Eye (tissue), 1 donor: Measurements from ENCODE around the gene UBR7.
"Not testable (repeated sequence)": the region's sequence is repeated elsewhere in the genome, so short reads cannot be mapped to it uniquely, and the experiment has no call there.

Experiments used
- DNase-seq: peaks from one replicate; pipeline ENCODE4 v3.0.0-alpha.2; 2015

The UBR7 gene, protein sequence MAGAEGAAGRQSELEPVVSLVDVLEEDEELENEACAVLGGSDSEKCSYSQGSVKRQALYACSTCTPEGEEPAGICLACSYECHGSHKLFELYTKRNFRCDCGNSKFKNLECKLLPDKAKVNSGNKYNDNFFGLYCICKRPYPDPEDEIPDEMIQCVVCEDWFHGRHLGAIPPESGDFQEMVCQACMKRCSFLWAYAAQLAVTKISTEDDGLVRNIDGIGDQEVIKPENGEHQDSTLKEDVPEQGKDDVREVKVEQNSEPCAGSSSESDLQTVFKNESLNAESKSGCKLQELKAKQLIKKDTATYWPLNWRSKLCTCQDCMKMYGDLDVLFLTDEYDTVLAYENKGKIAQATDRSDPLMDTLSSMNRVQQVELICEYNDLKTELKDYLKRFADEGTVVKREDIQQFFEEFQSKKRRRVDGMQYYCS

DNA sequence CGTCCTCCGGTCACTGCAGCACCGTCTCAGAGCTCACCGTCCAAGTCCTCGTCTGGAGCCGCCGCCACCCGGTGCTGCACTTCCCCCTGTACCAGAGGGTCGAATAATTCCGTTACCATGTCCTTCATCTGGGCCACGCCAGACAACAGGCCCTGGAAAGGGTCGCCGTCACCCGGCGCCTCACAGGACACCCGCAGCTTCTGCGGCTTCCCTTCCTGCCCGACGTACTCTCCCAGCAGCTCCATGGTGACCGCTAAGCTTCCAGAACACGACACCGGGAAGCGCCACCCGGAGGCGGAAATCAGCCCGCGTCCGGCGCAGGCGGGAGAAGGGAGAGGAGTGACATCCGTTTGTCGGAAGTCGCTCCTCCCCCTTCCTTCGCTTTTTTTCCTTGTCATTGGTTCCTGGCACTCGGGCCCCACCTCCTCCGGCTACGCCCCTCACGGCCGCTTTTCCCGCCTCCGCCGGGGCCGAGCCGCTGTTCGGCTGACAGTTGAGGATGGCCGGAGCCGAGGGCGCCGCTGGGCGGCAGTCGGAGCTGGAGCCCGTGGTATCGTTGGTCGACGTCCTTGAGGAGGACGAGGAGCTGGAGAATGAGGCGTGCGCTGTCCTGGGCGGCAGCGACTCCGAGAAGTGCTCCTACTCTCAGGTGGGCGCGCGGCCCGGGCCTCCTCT, at the start of gene UBR7, which contains the start of gene GON7:
Gene UBR7 (plus strand): TSS at position 464 of the 675 bp plus-strand sequence. CDS start 36 bp downstream, at position 500.
Gene GON7 (minus strand): TSS at position 273 of the 675 bp plus-strand sequence. CDS start 28 bp downstream, at position 245.
- peak; percentile 99 for DNase-seq

DNA sequence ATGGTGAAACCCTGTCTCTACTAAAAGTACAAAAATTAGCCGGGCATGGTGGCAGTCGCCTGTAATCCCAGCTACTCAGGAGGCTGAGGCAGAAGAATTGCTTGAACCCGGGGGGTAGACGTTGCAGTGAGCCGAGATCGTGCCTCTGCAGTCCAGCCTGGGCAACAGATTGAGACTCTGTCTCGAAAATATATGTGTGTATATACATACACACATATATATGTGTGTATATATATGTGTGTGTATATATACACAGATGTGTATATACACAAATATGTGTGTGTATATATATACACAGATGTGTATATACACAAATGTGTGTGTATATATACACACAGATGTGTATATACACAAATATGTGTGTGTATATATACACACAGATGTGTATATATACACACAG, 48.7 kb upstream of the UBR7 start:
- peak; percentile 10 for DNase-seq

DNA sequence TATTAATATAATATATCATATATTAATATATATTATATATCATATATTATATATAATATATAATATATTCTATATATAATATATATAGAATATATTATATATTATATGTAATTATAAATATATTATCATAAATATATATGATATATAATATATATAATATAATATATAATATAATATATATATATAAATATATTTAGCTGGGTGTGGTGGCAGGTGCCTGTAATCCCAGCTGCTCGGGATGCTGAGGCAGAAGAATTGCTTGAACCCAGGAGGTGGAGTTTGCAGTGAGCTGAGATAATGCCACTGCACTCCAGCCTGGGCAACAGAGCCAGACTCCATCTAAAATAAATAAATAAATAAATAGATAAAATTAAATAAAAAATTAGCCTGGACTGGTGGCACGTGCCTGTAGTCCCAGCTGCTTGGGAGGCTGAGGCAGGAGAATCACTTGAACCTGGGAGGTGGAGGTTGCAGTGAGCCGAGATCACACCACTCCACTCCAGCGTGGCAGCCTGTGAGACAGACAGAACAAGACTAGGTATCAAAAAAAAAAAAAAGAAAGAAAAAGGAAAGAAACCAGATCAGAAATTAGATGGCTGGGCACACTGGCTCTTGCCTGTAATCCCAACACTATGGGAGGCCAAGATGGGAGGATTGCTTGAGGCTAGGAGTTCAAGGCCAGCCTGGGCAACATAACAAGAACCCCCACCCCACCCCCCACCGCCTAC, 47.3 kb upstream of the UBR7 start:
- not testable (repeated sequence) for DNase-seq

DNA sequence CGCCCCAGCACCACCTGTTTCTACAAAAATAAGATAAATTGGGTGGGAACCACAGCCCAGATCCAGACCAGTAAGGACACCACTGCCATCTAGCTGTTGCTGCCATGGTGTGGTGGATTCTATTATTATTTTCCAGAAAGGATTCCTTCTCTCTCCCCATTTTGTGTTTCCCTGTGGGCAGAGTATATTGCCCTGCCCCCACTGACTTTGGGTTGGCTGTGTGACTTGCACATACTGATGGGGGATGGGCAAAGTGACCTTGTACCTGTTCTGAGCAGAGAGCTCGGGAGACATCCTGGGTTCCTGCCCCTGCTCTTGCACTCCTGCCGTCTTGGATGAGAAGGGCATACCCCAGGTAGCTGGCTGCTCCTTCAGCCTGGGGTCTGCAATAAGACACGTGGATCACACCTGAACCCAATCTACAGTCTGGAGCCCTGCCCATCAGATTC, 46.7 kb upstream of the UBR7 start:
- DNase-seq, result no peak

DNA sequence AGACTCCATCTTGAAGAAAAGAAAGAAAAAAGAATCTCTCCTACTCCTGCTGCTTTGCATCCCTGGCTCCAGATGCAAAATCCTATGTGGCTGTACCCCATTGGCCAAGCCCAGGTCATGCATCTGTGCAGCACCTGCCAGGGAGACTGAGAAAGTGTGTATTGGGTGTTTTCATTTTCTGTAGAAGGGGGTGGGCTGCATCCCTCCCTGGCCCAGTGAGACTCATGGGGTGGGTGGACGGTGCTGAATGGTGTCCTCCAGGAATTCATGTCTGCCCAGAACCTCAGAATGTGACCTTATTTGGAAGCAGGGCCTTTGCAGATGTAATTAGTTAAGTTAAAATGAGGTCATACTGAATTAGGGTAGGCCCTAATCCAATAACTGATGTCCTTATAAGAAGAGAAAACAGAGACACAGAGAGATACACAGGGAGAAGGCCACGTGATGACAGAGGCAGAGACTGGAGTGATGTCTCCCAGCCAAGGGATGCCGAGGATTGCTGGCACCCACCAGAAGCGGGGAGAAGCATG, 45.6 kb upstream of the UBR7 start:
- DNase-seq, result no peak

DNA sequence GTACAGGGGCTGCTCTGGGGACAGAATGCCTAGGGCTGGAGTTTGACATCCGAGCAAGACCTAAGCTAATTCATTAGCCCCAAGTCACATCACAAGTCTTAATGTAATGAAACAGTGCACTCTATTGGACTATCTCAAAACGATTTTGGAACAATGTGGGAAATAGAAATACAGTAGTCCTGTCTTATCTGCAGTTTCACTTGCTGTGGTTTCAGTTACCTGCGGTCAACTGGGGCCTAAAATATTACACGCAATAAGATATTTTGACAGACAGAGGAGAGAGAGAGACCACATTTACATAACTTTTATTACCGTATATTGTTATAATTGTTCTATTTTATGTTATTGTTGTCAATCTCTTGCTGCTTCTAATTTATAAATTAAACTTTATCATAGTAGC, 43.5 kb upstream of the UBR7 start:
- DNase-seq, result no peak

DNA sequence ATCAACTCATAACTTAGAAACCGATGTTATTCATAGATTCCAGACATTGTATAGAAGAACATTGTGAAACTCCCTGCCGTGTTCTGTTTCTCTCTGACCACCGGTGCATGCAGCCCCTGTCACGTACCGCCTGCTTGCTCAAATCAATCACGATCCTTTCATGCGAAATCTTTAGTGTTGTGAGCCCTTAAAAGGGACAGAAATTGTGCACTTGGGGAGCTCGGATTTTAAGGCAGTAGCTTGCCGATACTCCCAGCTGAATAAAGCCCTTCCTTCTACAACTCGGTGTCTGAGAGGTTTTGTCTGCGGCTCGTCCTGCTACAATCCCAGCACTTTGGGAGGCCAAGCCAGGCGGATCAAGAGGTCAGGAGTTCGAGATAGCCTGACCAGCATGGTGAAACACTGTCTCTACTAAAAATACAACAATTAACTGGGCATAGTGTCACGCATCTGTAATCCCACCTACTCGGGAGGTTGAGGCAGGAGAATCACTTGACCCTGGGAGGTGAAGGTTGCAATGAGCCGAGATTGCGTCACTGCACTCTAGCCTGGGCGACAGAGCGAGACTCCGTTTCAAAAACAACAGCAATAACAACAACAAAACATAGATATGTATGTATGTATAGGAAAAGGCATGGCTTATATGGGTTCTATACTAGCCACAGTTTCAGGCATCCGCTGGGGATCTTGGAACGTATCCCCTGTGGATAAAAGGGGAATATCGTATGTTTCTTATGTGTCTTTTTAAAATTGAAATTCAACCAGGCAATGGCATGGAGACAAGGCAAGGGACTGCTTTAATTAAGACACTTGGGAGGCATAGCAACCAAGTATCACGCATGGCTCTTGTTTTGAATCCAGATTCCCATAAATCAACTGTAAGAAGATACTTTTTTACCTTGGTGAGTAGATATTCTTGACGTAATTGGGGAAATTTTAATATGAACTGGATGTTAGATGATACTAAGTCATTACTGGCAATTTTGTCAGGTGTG, 41.5 kb upstream of the UBR7 start:
- DNase-seq, result not testable (repeated sequence)

DNA sequence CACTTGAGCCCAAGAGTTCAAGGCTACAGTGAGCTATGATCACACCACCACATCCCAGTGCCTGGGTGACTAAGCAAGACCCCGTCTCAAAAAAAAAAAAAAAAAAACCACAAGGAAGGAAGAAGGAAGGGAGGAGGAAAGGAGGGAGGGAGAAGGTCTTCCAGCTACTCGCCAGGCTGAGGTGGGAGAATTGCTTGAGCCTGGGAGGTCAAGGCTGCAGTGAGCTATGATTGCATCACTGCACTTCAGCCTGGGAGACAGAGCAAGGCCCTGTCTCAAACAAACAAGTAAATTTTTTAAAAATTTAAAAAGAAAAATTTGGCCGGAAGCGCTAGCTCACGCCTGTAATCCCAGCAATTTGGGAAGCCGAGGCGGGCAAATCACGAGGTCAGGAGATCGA, 38.4 kb upstream of the UBR7 start:
- not testable (repeated sequence) for DNase-seq

DNA sequence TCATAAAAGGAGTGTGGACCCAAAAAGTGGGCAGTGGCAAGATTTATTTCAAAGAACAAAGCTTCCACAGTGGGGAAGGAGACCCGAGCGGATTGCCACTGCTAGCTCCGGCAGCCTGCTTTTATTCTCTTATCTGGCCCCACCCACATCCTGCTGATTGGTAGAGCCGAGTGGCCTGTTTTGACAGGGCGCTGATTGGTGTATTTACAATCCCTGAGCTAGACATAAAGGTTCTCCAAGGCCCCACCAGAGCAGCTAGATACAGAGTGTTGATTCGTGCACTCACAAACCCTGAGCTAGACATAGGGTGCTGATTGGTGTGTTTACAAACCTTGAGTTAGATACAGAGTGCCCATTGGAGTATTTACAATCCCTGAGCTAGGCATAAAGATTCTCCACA, 37.4 kb upstream of the UBR7 start:
- not testable (repeated sequence) for DNase-seq

DNA sequence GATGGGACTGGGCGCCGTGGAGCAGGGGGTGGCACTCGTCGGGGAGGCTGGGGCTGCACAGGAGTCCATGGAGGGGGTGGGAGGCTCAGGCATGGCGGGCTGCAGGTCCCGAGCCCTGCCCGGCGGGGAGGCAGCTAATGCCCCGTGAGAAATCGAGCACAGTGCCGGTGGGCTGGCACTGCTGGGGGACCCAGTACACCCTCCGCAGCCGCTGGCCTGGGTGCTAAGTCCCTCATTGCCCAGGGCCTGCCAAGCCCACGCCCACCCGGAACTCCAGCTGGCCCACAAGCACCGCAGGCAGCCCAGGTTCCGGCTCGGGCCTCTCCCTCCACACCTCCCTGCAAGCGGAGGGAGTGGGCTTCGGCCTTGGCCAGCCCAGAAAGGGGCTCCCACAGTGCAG, 36.9 kb upstream of the UBR7 start:
- DNase-seq, result not testable (repeated sequence)

DNA sequence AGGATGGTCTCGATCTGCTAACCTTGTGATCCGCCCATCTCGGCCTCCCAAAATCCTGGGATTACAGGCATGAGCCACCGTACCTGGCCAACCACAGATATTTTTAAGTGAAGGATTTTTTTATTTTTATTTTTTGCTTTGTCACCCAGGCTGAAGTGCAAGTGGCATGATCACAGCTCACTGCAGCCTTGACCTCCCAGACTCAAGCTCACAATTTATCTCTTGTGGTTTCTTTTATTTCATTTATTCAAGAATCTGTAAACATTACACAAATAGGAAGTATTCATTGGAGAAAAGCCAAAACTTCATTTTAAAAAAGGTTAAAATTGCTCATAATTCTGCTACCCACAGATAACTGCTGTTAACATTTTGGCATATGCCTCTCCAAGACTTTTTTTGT, 35.7 kb upstream of the UBR7 start:
- DNase-seq, result no peak

DNA sequence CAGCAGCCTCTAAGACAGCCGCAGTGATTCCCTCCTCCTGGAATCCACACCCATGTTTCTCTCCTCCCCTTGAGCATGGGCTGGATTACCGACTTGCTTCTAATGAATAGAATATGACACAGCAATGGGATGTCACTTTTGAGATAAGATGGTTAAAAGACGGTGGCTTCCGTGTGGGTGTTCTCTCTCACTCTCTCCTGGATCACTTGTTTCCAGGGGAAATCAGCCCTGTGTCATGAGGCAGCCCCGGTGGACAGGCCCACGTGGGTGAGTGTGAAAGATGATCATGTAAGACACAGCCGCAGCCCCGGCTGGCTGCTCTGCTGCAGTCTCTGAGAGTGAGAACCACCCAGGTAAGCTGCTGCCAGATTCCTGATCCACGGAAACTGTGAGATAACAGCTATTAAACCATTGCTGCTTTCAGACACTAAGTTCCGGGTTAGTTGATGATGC, 33.1 kb upstream of the UBR7 start:
- peak; percentile 26 for DNase-seq

DNA sequence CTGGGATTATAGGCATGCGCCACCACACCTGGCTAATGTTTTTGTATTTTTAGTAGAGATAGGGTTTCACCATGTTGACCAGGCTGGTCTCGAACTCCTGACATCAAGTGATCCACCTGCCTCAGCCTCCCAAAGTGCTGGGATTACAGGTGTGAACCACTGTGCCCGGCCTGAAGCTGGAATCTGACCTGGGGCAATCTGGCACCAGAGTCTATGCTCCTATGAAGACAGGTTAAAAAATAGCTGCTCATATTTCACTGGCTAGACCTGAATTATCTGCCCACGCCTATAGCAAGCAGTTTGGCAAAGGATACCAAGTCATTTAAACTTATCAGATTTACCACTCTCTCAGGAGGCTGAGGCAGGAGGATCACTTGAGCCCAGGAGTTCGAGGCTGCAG, 32.3 kb upstream of the UBR7 start:
- DNase-seq, result not testable (repeated sequence)

DNA sequence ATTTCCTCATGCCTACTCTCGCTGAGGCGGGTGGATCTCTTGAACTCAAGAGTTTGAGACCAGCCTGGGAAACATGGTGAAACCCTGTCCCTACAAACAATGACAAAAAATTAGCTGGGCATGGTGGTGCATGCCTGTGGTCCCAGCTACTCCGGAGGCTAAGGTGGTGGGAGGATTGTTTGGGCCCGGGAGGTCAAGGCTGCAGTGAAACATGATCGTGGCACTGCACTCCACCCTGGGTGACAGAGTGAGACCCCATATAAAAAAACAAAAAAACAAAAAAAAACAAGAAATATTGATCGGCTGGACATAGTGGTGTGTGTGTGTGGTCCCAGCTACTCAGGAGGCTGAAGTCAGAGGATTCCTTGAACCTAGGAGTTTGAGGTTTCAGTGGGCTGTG, 31.6 kb upstream of the UBR7 start:
- no peak for DNase-seq

DNA sequence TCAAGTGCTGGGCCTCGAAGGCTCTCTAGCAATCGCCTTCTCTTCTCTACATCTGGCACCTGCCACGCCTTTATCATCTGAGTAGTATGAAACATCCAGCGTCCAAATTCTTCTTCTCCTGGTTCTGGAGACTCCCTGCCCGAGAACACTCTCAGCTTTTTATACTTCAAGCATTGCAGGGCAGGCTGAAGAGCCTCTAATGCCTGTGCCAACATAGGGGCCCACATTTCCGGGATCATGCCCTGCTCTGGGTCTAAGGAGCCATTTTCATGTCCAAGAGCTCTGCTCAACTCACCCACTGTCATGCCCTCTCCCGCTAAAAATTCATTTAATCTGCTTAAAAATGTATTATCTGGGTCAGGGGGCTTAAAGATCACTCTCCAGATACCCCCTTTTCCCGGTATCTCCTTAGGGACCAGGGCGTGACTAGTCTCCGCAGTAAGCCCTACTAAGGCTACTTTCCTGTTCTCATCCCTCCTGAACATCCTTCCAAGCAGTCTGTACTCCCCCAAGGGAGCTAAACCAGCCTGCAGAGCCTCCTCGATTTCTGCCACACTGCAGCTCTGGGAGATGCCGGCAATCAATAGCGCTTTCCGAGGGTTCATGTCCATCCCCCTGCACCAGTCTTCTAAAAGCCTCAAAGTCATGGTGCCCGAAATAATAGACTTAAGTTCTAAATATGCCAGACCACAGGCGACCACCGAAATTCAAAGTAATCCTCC, 23.3 kb upstream of the UBR7 start:
- DNase-seq, result no peak

DNA sequence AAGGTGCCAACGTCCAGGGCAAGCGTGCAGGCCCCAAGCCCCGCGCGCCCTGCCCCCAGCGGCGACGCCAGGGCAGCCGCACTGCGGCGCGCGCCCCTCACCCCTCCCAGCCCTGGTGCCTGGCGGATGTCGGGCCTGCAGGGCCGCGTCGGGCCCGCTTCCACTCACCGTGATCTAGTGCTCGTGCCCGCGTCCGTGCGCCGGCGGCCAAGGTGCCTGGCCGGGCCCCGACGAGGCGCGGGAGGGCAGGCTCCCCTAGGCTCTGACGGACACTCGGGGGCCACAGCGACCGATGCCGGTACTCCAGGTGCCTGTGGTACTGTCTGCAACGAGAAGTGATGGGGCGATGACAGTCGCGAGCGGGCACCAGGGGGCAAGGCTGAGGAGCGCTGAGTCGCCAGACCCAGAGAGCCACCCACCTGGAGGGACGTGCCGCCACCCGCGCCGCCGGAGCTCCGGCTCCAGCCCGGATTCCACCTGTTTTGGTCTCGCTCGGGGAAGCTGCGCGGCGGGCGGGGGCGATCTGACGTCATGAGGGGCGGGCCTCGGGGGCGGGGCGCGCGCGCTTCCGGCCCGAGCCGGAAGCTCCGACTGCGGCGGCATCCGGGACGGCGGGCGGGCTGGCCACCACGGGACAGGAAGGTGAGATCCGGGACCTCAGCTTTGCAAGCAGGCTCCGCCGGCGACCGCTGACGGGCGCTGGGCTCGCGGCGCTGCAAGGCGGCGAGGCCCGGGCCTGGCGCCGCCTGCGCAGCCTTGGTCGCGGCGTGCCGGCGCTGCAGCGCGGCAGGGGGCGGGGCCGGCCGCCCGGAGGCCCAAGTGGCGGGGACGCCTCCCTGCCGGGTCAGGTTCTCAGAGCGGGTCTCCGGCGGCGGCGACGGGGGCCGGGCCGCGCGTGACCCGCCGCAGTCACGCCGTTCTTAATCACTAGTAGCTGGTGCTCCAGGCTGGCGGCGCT, 22.4 kb upstream of the UBR7 start, which contains the start of the genes LYSET and MOAP1:
Gene LYSET (plus strand): TSS at position 927 of the 958 bp plus-strand sequence. CDS start 89 bp downstream, outside the sequence.
Gene MOAP1 (minus strand): TSS at position 507 of the 958 bp plus-strand sequence. CDS start 655 bp downstream, outside the sequence.
- DNase-seq, result peak; percentile 95

DNA sequence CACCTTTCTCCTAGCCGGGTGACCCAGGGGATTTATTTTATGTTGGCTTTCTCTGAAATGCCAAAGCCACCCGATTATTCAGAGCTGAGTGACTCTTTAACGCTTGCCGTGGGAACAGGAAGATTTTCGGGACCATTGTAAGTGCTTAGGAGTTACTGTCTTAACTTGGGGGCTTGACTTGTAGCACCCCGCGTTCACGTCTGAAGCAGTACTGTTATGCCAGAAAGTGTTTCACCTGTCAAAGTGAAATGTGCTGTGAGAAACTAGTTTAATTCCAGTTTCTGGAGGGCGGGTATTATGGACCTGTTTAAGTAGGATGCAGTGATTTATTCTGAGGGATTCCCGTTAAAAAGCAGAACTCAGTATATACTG, 21.7 kb upstream of the UBR7 start:
- DNase-seq, result peak; percentile 68

DNA sequence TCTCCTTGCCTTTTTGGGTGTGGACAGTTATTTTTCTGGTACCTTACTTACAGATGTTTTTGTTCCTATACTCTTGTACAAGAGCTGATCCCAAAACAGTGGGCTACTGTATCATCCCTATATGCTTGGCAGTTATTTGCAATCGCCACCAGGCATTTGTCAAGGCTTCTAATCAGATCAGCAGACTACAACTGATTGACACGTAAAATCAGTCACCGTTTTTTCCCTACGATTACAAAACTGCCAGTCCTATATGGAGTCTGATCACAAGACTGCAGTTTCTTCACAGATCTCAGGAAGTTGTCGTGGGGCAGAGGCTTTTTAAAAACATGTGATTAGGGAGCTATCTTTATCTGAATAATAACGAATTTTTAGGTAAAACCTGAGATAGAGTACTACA, 20.6 kb upstream of the UBR7 start:
- no peak for DNase-seq

DNA sequence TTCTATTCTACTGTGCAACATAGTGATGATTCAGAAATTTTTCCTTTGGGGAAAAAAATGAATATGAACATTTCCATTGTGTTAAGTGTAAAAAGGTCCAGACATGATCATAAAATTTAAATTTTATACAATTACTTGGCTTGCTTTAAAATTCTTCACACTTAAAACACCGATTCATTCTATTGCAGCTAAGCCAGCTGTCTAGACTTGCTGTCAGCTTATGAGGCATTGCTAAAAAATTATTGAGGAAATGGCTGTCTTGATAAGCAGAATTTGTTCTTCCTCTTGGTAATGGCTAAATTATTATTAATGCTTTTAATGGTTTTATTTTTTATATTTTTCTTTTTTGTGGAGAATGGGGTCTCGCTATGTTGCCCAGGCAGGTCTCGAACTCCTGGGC, 20.1 kb upstream of the UBR7 start:
- DNase-seq, result no peak
